IMR-90 (cell line): ENCODE results near the gene DHRS7. TPM values are rescaled to one million over a fixed set of nuclear protein-coding genes. Genes with fewer than 3 reads are reported as not detected.

Experiments
- ATAC-seq: fragments of 200-7000 bp; cut with Tn5 transposase; 2 replicates; pipeline ENCODE4 v1.9.1; 2020; ENCODE audit warnings: low read depth, mild to moderate bottlenecking, moderate library complexity
- BruUV-seq: library from RNA; stranded (reverse); fragments of 400-500 nt; replicated peaks from 2 replicates; lab custom pipeline; 2021; lab: Mats Ljungman, UMichigan
- CTCF ChIA-PET: fragments of 300-600 bp; formaldehyde crosslinking; extraction: SDS; loops from one replicate; lab custom pipeline; 2021; ENCODE audit warnings: antibody characterized with exemption; lab: Yijun Ruan, JAX
- POLR2A ChIA-PET: fragments of 300-600 bp; sonication (Branson Sonifier 250); formaldehyde crosslinking; loops from one replicate; lab custom pipeline; 2022; ENCODE audit warnings: antibody characterized with exemption; ENCODE audit not compliant: unreplicated experiment; lab: Charles Lee
- DNase-seq: peaks from one replicate; pipeline ENCODE4 v3.0.0; 2013
- H2AFZ ChIP-seq: replicated peaks from 2 replicates; pipeline ENCODE3; 2013; ENCODE audit warnings: low read length, mild to moderate bottlenecking; ENCODE audit not compliant: poor library complexity
- H2AK5ac ChIP-seq: 2 replicates; pipeline ENCODE4 v1.6.1; 2013; ENCODE audit warnings: low read depth, low read length, inconsistent platforms
- H2AK9ac ChIP-seq: replicated peaks from 2 replicates; pipeline ENCODE3; 2013; ENCODE audit warnings: mild to moderate bottlenecking, low read depth, low read length, moderate library complexity; ENCODE audit not compliant: poor library complexity
- H2BK120ac ChIP-seq: 2 replicates; pipeline ENCODE4 v1.6.1; 2013; ENCODE audit warnings: low read depth, low read length, inconsistent platforms
- H2BK15ac ChIP-seq: 3 replicates; pipeline ENCODE4 v1.6.1; 2013; ENCODE audit warnings: low read depth, low read length, inconsistent platforms
- H2BK20ac ChIP-seq: 2 replicates; pipeline ENCODE4 v1.6.1; 2013; ENCODE audit warnings: low read depth, mild to moderate bottlenecking, inconsistent platforms, low read length, moderate library complexity
- H2BK5ac ChIP-seq: 2 replicates; pipeline ENCODE4 v1.6.1; 2013; ENCODE audit warnings: mild to moderate bottlenecking, low read depth, low read length, inconsistent platforms; ENCODE audit not compliant: poor library complexity, severe bottlenecking
- H3K14ac ChIP-seq: replicated peaks from 2 replicates; pipeline ENCODE4 v1.6.1; 2013; ENCODE audit warnings: low read depth, low read length, inconsistent platforms
- H3K18ac ChIP-seq: 2 replicates; pipeline ENCODE4 v1.6.1; 2013; ENCODE audit warnings: low read depth, low read length, control low read depth
- H3K23ac ChIP-seq: 2 replicates; pipeline ENCODE4 v1.6.1; 2013; ENCODE audit warnings: low read depth, low read length, inconsistent platforms
- H3K27ac ChIP-seq: 2 replicates; pipeline ENCODE4 v1.5.1; 2013; ENCODE audit warnings: mild to moderate bottlenecking, control low read depth, low read length; ENCODE audit not compliant: insufficient read depth
- H3K27me3 ChIP-seq: 2 replicates; pipeline ENCODE4 v1.6.1; 2013; ENCODE audit warnings: low read length; ENCODE audit not compliant: control insufficient read depth, insufficient read depth
- H3K36me3 ChIP-seq: 2 replicates; pipeline ENCODE4 v1.6.1; 2013; ENCODE audit warnings: low read length, mixed read lengths; ENCODE audit not compliant: control insufficient read depth, insufficient read depth
- H3K4ac ChIP-seq: 2 replicates; pipeline ENCODE4 v1.6.1; 2013; ENCODE audit warnings: low read depth, low read length, inconsistent platforms
- H3K4me1 ChIP-seq: 2 replicates; pipeline ENCODE4 v1.6.1; 2013; ENCODE audit warnings: low read length, mixed read lengths; ENCODE audit not compliant: control insufficient read depth, insufficient read depth
- H3K4me2 ChIP-seq: 2 replicates; pipeline ENCODE4 v1.6.1; 2013; ENCODE audit warnings: low read depth, mild to moderate bottlenecking, control low read depth, low read length, moderate library complexity
- H3K4me3 ChIP-seq: 2 replicates; pipeline ENCODE4 v1.5.1; 2013; ENCODE audit warnings: low read depth, mild to moderate bottlenecking, control low read depth, low read length, moderate library complexity; ENCODE audit not compliant: insufficient read depth
- H3K56ac ChIP-seq: 2 replicates; pipeline ENCODE4 v1.6.1; 2013; ENCODE audit warnings: low read length, inconsistent platforms; ENCODE audit not compliant: insufficient read depth; ENCODE audit errors: extremely low read depth
- H3K79me1 ChIP-seq, 2 experiments: 2 replicates each; pipeline ENCODE4 v1.6.1; 2013; ENCODE audit warnings: low read length in 2 of 2, inconsistent platforms in 1 of 2, low read depth in 1 of 2
- H3K9ac ChIP-seq: 2 replicates; pipeline ENCODE4 v1.6.1; 2013; ENCODE audit warnings: low read depth, low read length, control low read depth
- H3K9me1 ChIP-seq: 2 replicates; pipeline ENCODE4 v1.6.1; 2013; ENCODE audit warnings: low read length, inconsistent platforms; ENCODE audit not compliant: insufficient read depth
- H3K9me3 ChIP-seq: 2 replicates; pipeline ENCODE4 v1.6.1; 2013; ENCODE audit warnings: low read length; ENCODE audit not compliant: control insufficient read depth, insufficient read depth
- H4K20me1 ChIP-seq: 2 replicates; pipeline ENCODE4 v1.6.1; 2013; ENCODE audit warnings: low read length, inconsistent platforms; ENCODE audit not compliant: insufficient read depth
- H4K5ac ChIP-seq: 2 replicates; pipeline ENCODE4 v1.6.1; 2013; ENCODE audit warnings: mild to moderate bottlenecking, low read depth, low read length, control low read depth
- H4K8ac ChIP-seq, 2 experiments: 2 replicates each; pipeline ENCODE4 v1.6.1; 2013; ENCODE audit warnings: low read depth in 2 of 2, low read length in 2 of 2, control low read depth in 1 of 2, inconsistent platforms in 1 of 2
- H4K91ac ChIP-seq: 2 replicates; pipeline ENCODE4 v1.6.1; 2013; ENCODE audit warnings: low read depth, low read length, inconsistent platforms; ENCODE audit not compliant: insufficient read depth
- RAD21 ChIP-seq: IDR thresholded peaks from 2 replicates; pipeline ENCODE4 v1.6.1; 2012; ENCODE audit warnings: low read length, improper control_type of control experiment
- RFX5 ChIP-seq: IDR thresholded peaks from 2 replicates; pipeline ENCODE4 v1.8.0; 2012; ENCODE audit warnings: low read depth, mild to moderate bottlenecking, low read length, moderate library complexity
- WGBS, 2 experiments: methylation state at CpG; one replicate each; pipeline versions ENCODE4 v1.1.5 to v1.1.7; 2013; ENCODE audit warnings: missing lambda C conversion rate in 2 of 2; ENCODE audit not compliant: insufficient read length in 1 of 2; ENCODE audit errors: extremely low coverage in 2 of 2; 5-methylcytosine and 5-hydroxymethylcytosine counted together
- dilution Hi-C: fragments of 300-500 bp; cut with HindIII; formaldehyde crosslinking; loops from one replicate; pipeline ENCODE4 v1.14.3; 2018; ENCODE audit warnings: low sequenced_read_pairs; ENCODE audit not compliant: unreplicated experiment
- in situ Hi-C: fragments of 300-500 bp; cut with MboI; formaldehyde crosslinking; loops from 3 replicates; pipeline ENCODE4 v1.14.3; 2019; ENCODE audit warnings: low sequenced_read_pairs, inconsistent platforms, mixed read lengths
- intact Hi-C: fragments of 100-400 bp; cut with micrococcal nuclease; formaldehyde crosslinking; loops from 2 replicates; pipeline ENCODE4 v1.10.0; 2022
- polyA plus RNA-seq, 3 experiments: library from polyadenylated mRNA; depleted of rRNA; stranded (reverse); fragments of >200 nt; gene quantifications; 2 replicates each; pipeline ENCODE4 v1.2.3, GENCODE V29; 2012; ENCODE audit warnings: low replicate concordance in 1 of 3
- total RNA-seq: library from RNA; depleted of rRNA; stranded (reverse); fragments of >200 nt; gene quantifications from 2 replicates; pipeline ENCODE4 v1.2.3, GENCODE V29; 2012

DHRS7 gene
- total and polyA plus RNA-seq, 2 of the 4 experiments (the other 2 are of a cell fraction), result 30.3 to 50.2 TPM

DNA sequence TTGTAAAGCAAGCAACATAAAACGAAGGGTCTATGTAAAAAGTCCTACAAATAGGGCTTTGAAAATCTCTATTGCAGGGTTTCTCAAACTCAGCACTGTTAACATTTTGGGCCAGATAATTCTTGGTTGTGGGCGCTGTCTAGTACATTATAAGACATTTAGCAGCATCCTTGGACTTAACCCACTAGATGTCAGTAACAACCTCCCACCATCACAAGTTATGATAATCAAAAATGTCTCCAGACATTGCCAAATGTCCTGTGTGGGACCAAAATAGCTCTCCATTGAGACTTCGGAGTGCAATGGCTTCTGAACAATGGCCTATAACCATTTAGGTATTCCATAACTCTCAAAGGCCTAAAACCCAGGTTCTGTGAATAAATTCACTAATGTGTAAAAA, 22.9 kb upstream of the DHRS7 start:
- Histone ChIP-seq H4K91ac (no peak overlapping the region), H3K36me3 (no peaks in the 10 kb centered on the region), H2AFZ (no peak overlapping the region), H2BK15ac (no peak overlapping the region), H3K14ac (no peak overlapping the region), H4K20me1 (no peaks in the 10 kb centered on the region), H3K23ac (no peak overlapping the region), H4K5ac (no peak overlapping the region), H3K18ac (no peak overlapping the region), H3K4me3 (no peak overlapping the region), H3K9me1 (no peaks in the 10 kb centered on the region), H2BK120ac (no peak overlapping the region), H3K9me3 (no peaks in the 10 kb centered on the region), H2AK9ac (no peak overlapping the region), H2AK5ac (no peak overlapping the region), H3K4me2 (no peak overlapping the region), H3K4me1 (no peaks in the 10 kb centered on the region), H4K8ac (no peak overlapping the region), H3K9ac (no peak overlapping the region), H2BK5ac (no peak overlapping the region), H3K56ac (no peak overlapping the region), H2BK20ac (no peak overlapping the region), H3K27me3 (peaks cover 6% of the 10 kb centered on the region), H3K27ac (no peak overlapping the region), H3K4ac (no peak overlapping the region), H3K79me1 (no peaks in the 10 kb centered on the region)
- BruUV-seq, result no TSS peak
- DNase-seq (no peak), ATAC-seq (no peak)
- in situ Hi-C loops (no loop called here), intact Hi-C loops (loop anchor here (2.0 kb wide), 1 partner anchor 369 kb away; no protein-coding TSS in a partner anchor), dilution Hi-C loops (no loop called here)
- peak; percentile 27 for TF ChIP-seq RAD21
- no peak for TF ChIP-seq RFX5
- CTCF ChIA-PET, result interaction anchor here (0.9 kb wide), 1 partner anchor 223 kb away, joined by 4 read pairs; no protein-coding TSS in a partner anchor
- no CpG with 5 or more reads among the region's 3 CpGs for WGBS, 2 experiments
- POLR2A ChIA-PET, result no interaction called here
